MM.1S (cell line): ENCODE measurements around the gene MARVELD2.

Experiments used
- DNase-seq: peaks from one replicate; pipeline ENCODE4 v3.0.0-alpha.2; 2015
- H2AFZ ChIP-seq: fragments of 300-600 bp; sonication (generic); 2 replicates; pipeline ENCODE4 v1.6.0; 2016; ENCODE audit warnings: antibody characterized with exemption, low read length
- H3F3A ChIP-seq: fragments of 300-600 bp; sonication (generic); 2 replicates; pipeline ENCODE4 v1.6.1; 2016; ENCODE audit warnings: mild to moderate bottlenecking, antibody characterized with exemption, low read length, moderate library complexity, mixed read lengths; ENCODE audit not compliant: insufficient read depth
- H3K27ac ChIP-seq: fragments of 300-600 bp; sonication (generic); 2 replicates; pipeline ENCODE4 v1.5.1; 2016; ENCODE audit warnings: mild to moderate bottlenecking, low read length
- H3K27me3 ChIP-seq: fragments of 300-600 bp; sonication (generic); replicated peaks from 2 replicates; pipeline ENCODE4 v1.6.0; 2016; ENCODE audit warnings: low read length; ENCODE audit not compliant: insufficient read depth
- H3K36me3 ChIP-seq: fragments of 300-600 bp; sonication (generic); replicated peaks from 2 replicates; pipeline ENCODE4 v1.6.1; 2016; ENCODE audit warnings: mild to moderate bottlenecking, low read length, mixed read lengths; ENCODE audit not compliant: insufficient read depth
- H3K4me1 ChIP-seq: fragments of 300-600 bp; sonication (generic); 2 replicates; pipeline ENCODE4 v1.6.1; 2016; ENCODE audit warnings: low read length, mixed read lengths
- H3K4me2 ChIP-seq: fragments of 300-600 bp; sonication (generic); 2 replicates; pipeline ENCODE4 v1.6.0; 2016; ENCODE audit warnings: low read depth, low read length
- H3K4me3 ChIP-seq: fragments of 300-600 bp; sonication (generic); 2 replicates; pipeline ENCODE4 v1.5.1; 2016; ENCODE audit warnings: low read length, mixed read lengths
- H3K79me2 ChIP-seq: fragments of 300-600 bp; sonication (generic); 2 replicates; pipeline ENCODE4 v1.6.1; 2016; ENCODE audit warnings: mixed run types, low read length, mixed read lengths
- H3K9ac ChIP-seq: fragments of 300-600 bp; sonication (generic); 2 replicates; pipeline ENCODE4 v1.6.1; 2016; ENCODE audit warnings: low read length, mixed read lengths
- H3K9me2 ChIP-seq: fragments of 300-600 bp; sonication (generic); replicated peaks from 2 replicates; pipeline ENCODE4 v1.6.1; 2016; ENCODE audit warnings: mild to moderate bottlenecking, low read length, mixed read lengths; ENCODE audit not compliant: insufficient read depth
- H3K9me3 ChIP-seq: fragments of 300-600 bp; sonication (generic); replicated peaks from 2 replicates; pipeline ENCODE4 v1.6.1; 2016; ENCODE audit warnings: mild to moderate bottlenecking, low read length, mixed read lengths; ENCODE audit not compliant: insufficient read depth
- H4K20me1 ChIP-seq: fragments of 300-600 bp; sonication (generic); 2 replicates; pipeline ENCODE4 v1.6.1; 2016; ENCODE audit warnings: mild to moderate bottlenecking, low read length, moderate library complexity, mixed read lengths; ENCODE audit not compliant: insufficient read depth
- EZH2 ChIP-seq: fragments of 300-600 bp; sonication (generic); optimal IDR thresholded peaks from 2 replicates; pipeline ENCODE3; 2017; ENCODE audit warnings: low read depth, mild to moderate bottlenecking, antibody characterized with exemption, low read length, mixed read lengths
- EZH2phosphoT487 ChIP-seq: fragments of 300-600 bp; sonication (generic); IDR thresholded peaks from 2 replicates; pipeline ENCODE4 v1.6.1; 2018; ENCODE audit warnings: antibody characterized with exemption, low read length
- TF ChIP-seq, protein P1 (sequence below): fragments of 300-600 bp; sonication (generic); IDR thresholded peaks from 2 replicates; pipeline ENCODE4 v1.5.1; 2016; ENCODE audit warnings: antibody characterized with exemption, low read length, mixed read lengths

The MARVELD2 gene

DNA sequence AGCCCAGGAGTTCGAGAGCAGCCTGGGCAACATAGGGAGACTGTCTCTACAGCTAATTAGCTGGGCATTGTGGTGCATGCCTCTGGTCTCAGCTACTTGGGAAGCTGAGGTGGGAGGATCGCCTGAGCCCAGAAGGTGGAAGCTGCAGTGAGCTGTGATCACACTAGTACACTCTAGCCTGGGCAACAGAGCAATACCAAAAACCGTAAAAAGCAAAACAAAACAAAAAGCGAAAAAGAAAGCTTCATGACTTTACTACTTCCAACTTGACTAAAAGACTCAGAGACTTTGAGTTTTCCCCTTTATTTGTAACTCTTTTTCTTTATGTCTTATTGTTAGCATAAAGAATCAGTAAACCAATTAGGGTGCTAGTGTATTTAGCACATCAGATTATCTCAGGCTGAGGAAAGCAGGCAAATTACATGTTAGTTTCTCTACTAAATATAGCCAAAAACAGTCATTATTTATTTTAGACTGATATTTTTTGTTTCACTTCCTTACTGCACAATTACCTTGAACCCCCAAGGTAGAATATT lies 39.9 kb upstream of the MARVELD2 start:
- Histone ChIP-seq H3K4me3 (peak overlapping the region; percentile 45), H4K20me1 (no peaks in the 10 kb centered on the region), H3K4me1 (peaks cover 24% of the 10 kb centered on the region), H3K4me2 (peak overlapping the region; percentile 73), H3F3A (peaks cover 16% of the 10 kb centered on the region), H3K36me3 (peaks cover 3% of the 10 kb centered on the region; the same call in 1 of the 2 replicates), H2AFZ (peak overlapping the region; percentile 15), H3K79me2 (peaks cover 50% of the 10 kb centered on the region), H3K9me2 (no peaks in the 10 kb centered on the region), H3K9me3 (no peaks in the 10 kb centered on the region), H3K27ac (peak overlapping the region; percentile 85), H3K9ac (peak overlapping the region; percentile 57), H3K27me3 (no peaks in the 10 kb centered on the region)
- peak; percentile 66 for DNase-seq
- TF ChIP-seq, protein P1, sequence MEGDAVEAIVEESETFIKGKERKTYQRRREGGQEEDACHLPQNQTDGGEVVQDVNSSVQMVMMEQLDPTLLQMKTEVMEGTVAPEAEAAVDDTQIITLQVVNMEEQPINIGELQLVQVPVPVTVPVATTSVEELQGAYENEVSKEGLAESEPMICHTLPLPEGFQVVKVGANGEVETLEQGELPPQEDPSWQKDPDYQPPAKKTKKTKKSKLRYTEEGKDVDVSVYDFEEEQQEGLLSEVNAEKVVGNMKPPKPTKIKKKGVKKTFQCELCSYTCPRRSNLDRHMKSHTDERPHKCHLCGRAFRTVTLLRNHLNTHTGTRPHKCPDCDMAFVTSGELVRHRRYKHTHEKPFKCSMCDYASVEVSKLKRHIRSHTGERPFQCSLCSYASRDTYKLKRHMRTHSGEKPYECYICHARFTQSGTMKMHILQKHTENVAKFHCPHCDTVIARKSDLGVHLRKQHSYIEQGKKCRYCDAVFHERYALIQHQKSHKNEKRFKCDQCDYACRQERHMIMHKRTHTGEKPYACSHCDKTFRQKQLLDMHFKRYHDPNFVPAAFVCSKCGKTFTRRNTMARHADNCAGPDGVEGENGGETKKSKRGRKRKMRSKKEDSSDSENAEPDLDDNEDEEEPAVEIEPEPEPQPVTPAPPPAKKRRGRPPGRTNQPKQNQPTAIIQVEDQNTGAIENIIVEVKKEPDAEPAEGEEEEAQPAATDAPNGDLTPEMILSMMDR: no peak
- TF ChIP-seq EZH2phosphoT487 (no peak), EZH2 (no peak)

DNA sequence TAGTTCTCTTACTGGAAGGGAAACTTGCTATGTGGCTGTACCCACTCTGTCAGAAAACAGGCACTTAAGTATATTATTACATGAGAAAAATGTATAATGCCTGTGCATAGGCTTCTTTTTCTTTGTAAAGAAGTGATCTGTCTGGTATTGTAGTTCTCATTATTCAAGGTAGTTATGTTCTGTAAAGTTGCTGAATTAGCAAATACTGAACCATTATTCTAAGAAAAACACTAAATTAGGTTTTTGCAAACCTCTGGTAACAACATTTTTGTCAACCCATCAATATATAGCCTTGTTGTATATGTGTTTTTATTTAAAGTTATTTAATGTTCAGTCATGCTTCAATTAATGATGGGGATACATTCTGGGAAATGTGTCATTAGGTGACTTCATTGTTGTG lies 36.5 kb upstream of the MARVELD2 start:
- Histone ChIP-seq H3K4me1 (peaks cover 19% of the 10 kb centered on the region), H4K20me1 (no peaks in the 10 kb centered on the region), H3F3A (peaks cover 15% of the 10 kb centered on the region), H3K36me3 (peaks cover 3% of the 10 kb centered on the region; the same call in 1 of the 2 replicates), H3K4me3 (no peak overlapping the region), H3K79me2 (peaks cover 18% of the 10 kb centered on the region), H3K9me2 (no peaks in the 10 kb centered on the region), H3K27ac (no peak overlapping the region), H2AFZ (no peak overlapping the region), H3K9ac (no peak overlapping the region), H3K27me3 (no peaks in the 10 kb centered on the region), H3K4me2 (no peak overlapping the region), H3K9me3 (no peaks in the 10 kb centered on the region)
- no peak for DNase-seq
- TF ChIP-seq EZH2: no peak
- TF ChIP-seq, protein P1: no peak
- TF ChIP-seq EZH2phosphoT487: no peak

GRCh38 chr5:69404659-69405330 lies 10.1 kb upstream of the MARVELD2 start:
- no peak for DNase-seq

More at GRCh38 chr5:69404659-69405330, 10.1 kb upstream of the MARVELD2 start:
- Histone ChIP-seq H3K27ac (no peak overlapping the region), H3K36me3 (no peaks in the 10 kb centered on the region), H3K4me1 (no peaks in the 10 kb centered on the region), H3K9me3 (no peaks in the 10 kb centered on the region), H3K4me2 (no peak overlapping the region), H2AFZ (no peak overlapping the region), H3K27me3 (no peaks in the 10 kb centered on the region), H3K79me2 (no peaks in the 10 kb centered on the region), H3F3A (no peaks in the 10 kb centered on the region), H4K20me1 (no peaks in the 10 kb centered on the region), H3K9ac (no peak overlapping the region), H3K4me3 (no peak overlapping the region), H3K9me2 (no peaks in the 10 kb centered on the region)
- no peak for TF ChIP-seq EZH2phosphoT487
- TF ChIP-seq, protein P1: no peak
- no peak for TF ChIP-seq EZH2
